Ramos (cell line): ENCODE results near the gene ONECUT1.
"Not testable (repeated sequence)": the region's sequence is repeated elsewhere in the genome, so short reads cannot be mapped to it uniquely, and the experiment has no call there.

Experiments
- in situ Hi-C: fragments of 300-500 bp; cut with MboI; formaldehyde crosslinking; loops from one replicate; pipeline ENCODE4 v1.14.3; 2022; ENCODE audit warnings: low sequenced_read_pairs; ENCODE audit not compliant: unreplicated experiment

ONECUT1 gene

GRCh38 chr15:52790169-52790708 is at the start of gene ONECUT1:
Gene ONECUT1, minus strand, starts transcription at chr15:52790336. Its CDS starts 452 bp downstream, at chr15:52789884.
- in situ Hi-C loops: loop anchor here (25.0 kb wide), 1 partner anchor 797 kb away; no protein-coding TSS in a partner anchor

GRCh38 chr15:52834379-52834778 is 44.2 kb upstream of the ONECUT1 start:
- in situ Hi-C loops: no loop called here

- in situ Hi-C loops: not testable (repeated sequence)
Measured at GRCh38 chr15:52824169-52824942, 34.2 kb upstream of the ONECUT1 start.

- in situ Hi-C loops: no loop called here
Measured at GRCh38 chr15:52822475-52822874, 32.3 kb upstream of the ONECUT1 start.

- in situ Hi-C loops: no loop called here
Measured at GRCh38 chr15:52819253-52819652, 29.1 kb upstream of the ONECUT1 start.

GRCh38 chr15:52815899-52816298 is 25.8 kb upstream of the ONECUT1 start:
- in situ Hi-C loops: not testable (repeated sequence)

GRCh38 chr15:52808996-52809395 is 18.9 kb upstream of the ONECUT1 start:
- in situ Hi-C loops: no loop called here

GRCh38 chr15:52808441-52808840 is 18.3 kb upstream of the ONECUT1 start:
- in situ Hi-C loops: no loop called here

GRCh38 chr15:52806284-52806655 is 16.1 kb upstream of the ONECUT1 start:
- in situ Hi-C loops: no loop called here

GRCh38 chr15:52805351-52806283 is 15.5 kb upstream of the ONECUT1 start:
- in situ Hi-C loops: no loop called here

- in situ Hi-C loops: no loop called here
Measured at GRCh38 chr15:52804526-52805081, 14.5 kb upstream of the ONECUT1 start.

GRCh38 chr15:52803467-52804306 is 13.6 kb upstream of the ONECUT1 start:
- in situ Hi-C loops: no loop called here

GRCh38 chr15:52803108-52803466 is 13.0 kb upstream of the ONECUT1 start:
- in situ Hi-C loops: no loop called here

GRCh38 chr15:52802110-52802509 is 12.0 kb upstream of the ONECUT1 start:
- in situ Hi-C loops: no loop called here

GRCh38 chr15:52801748-52802085 is 11.6 kb upstream of the ONECUT1 start:
- in situ Hi-C loops: no loop called here

- in situ Hi-C loops: no loop called here
Measured at GRCh38 chr15:52800828-52801747, 11.0 kb upstream of the ONECUT1 start.

GRCh38 chr15:52799145-52799811 is 9.1 kb upstream of the ONECUT1 start:
- in situ Hi-C loops: loop anchor here (25.0 kb wide), 1 partner anchor 788 kb away; no protein-coding TSS in a partner anchor

- in situ Hi-C loops: loop anchor here (25.0 kb wide), 1 partner anchor 789 kb away; no protein-coding TSS in a partner anchor
Measured at GRCh38 chr15:52798529-52799101, 8.5 kb upstream of the ONECUT1 start.
